Endothelial cell (in vitro differentiated cells): ENCODE measurements around the gene SYCE3. TPM values are rescaled to one million over a fixed set of nuclear protein-coding genes. Genes with fewer than 3 reads are reported as not detected.

Source experiments
- DNase-seq: peaks from one replicate; pipeline ENCODE4 v3.0.0; 2021; ENCODE audit warnings: low spot score
- H3K27ac Mint-ChIP-seq: one replicate; pipeline ENCODE4 v1.8.0; 2021; ENCODE audit warnings: mixed read lengths, inconsistent platforms; ENCODE audit not compliant: unreplicated experiment
- H3K27me3 Mint-ChIP-seq: one replicate; pipeline ENCODE4 v1.8.0; 2021; ENCODE audit warnings: mild to moderate bottlenecking, moderate library complexity, mixed read lengths, inconsistent platforms; ENCODE audit not compliant: unreplicated experiment
- H3K36me3 Mint-ChIP-seq: one replicate; pipeline ENCODE4 v1.8.0; 2021; ENCODE audit warnings: mild to moderate bottlenecking, low read depth, mixed read lengths, inconsistent platforms; ENCODE audit not compliant: unreplicated experiment
- H3K4me1 Mint-ChIP-seq: one replicate; pipeline ENCODE4 v1.8.0; 2021; ENCODE audit warnings: mild to moderate bottlenecking, mixed read lengths, inconsistent platforms; ENCODE audit not compliant: unreplicated experiment
- H3K4me3 Mint-ChIP-seq: one replicate; pipeline ENCODE4 v1.8.0; 2021; ENCODE audit warnings: mild to moderate bottlenecking, mixed read lengths, inconsistent platforms; ENCODE audit not compliant: unreplicated experiment
- H3K9me3 Mint-ChIP-seq: one replicate; pipeline ENCODE4 v1.8.0; 2021; ENCODE audit warnings: mixed read lengths, inconsistent platforms; ENCODE audit not compliant: unreplicated experiment
- CTCF ChIP-seq: fragments of 200-600 bp; sonication (generic); IDR thresholded peaks from one replicate; pipeline ENCODE4 v1.5.0; 2021; ENCODE audit warnings: antibody characterized with exemption; ENCODE audit not compliant: unreplicated experiment
- total RNA-seq: library from RNA; stranded (reverse); fragmentation: NEBNext Ultra II Directional; extraction: Animal tissue kit (Norgen Biotek cat#: 25700); gene quantifications from one replicate; pipeline ENCODE4 v1.2.1, GENCODE V29; 2021; ENCODE audit not compliant: unreplicated experiment

Gene SYCE3
- total RNA-seq, 1 donor from 2014 or later: not detected

DNA sequence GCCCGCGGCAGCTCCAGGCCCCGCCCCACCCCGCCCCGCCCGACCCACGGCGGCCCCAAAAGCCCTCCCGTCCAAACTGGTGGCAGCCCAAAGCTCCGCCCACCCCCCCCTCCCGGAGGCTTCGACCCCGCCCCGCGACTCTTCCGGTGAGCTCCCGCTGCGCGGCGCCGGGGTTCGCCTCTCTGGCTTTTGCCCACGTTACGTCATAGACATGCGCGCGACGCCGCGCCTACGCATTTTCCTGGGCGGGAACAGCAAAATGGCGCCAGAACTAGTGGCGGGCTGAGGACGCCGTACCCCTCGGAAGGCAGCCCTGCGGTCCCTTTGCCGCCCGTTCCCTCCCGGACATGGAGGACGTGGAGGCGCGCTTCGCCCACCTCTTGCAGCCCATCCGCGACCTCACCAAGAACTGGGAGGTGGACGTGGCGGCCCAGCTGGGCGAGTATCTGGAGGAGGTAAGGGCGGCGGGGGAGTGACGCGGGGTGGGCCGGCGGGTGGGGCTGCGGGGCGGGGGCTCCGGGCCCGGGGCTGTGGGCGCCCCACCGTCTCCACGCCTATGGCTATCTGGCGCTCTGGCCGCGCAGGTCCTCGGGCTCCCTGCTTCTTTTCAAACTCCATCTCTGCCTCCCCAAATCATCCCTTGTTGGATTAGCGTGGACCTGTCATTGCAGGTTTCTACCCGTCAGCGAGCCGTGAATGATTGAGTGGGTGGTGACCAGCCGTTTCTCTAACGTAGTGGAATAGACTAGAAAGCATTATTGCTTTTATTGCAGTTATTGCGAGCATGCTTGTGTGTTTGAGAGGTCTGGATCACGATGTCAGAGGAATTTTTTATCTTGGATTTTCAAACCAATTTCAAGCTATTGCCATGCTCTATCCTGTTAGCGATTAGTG, 54.5 kb downstream of the SYCE3 start, which contains the start of gene NCAPH2:
NCAPH2 (plus strand) TSS at position 234 of the 894 bp plus-strand sequence; CDS start at position 348, 114 bp downstream.
- Mint-ChIP-seq H3K27me3 (peaks cover 7% of the 10 kb centered on the region), H3K36me3 (no peaks in the 10 kb centered on the region), H3K9me3 (no peaks in the 10 kb centered on the region), H3K27ac (peak within 1 kb of the TSS; percentile 84), H3K4me1 (peaks cover 20% of the 10 kb centered on the region), H3K4me3 (peak within 1 kb of the TSS; percentile 95)
- no peak for TF ChIP-seq CTCF
- peak; percentile 96 for DNase-seq

DNA sequence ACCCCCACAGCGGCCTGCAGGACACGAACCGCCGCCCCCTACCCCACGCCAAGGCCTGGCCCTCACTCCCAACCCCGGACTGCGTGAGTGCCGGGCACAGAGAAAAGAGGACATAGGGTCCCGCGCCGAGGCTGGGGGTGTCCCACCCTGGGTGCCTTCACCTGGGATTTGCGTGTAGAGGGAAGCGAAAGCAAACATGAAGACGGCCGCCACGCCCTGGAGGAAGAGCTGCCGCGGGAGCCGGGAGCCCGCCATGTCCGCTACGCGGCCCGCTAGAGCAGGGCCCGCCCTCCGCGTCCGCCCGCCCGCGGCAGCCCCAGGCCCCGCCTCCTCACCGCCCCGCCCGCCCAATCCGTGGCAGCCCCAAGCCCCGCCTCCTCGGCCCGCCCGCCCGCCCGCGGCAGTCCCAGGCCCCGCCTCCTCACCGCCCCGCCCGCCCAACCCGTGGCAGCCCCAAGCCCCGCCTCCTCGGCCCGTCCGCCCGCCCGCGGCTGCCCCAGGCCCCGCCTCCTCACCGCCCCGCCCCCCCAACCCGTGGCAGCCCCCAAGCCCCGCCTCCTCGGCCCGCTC, 55.2 kb downstream of the SYCE3 start, which contains the start of gene LMF2:
LMF2 (minus strand) TSS at position 282 of the 570 bp plus-strand sequence; CDS start at position 255, 27 bp downstream.
- TF ChIP-seq CTCF: no peak

GRCh38 chr22:50506611-50507420, 55.9 kb downstream of the SYCE3 start:
- Mint-ChIP-seq H3K27me3 (peaks cover 7% of the 10 kb centered on the region), H3K9me3 (no peaks in the 10 kb centered on the region), H3K4me1 (peaks cover 16% of the 10 kb centered on the region), H3K4me3 (peak overlapping the region; percentile 95), H3K27ac (peak overlapping the region; percentile 30), H3K36me3 (no peaks in the 10 kb centered on the region)
- TF ChIP-seq CTCF: no peak
- no peak for DNase-seq

More for the DNA sequence above, 55.2 kb downstream of the SYCE3 start, which contains the start of gene LMF2:
- peak within 1 kb of the TSS; percentile 84 for H3K27ac Mint-ChIP-seq
- peak; percentile 96 for DNase-seq
- H3K9me3 Mint-ChIP-seq: no peaks in the 10 kb centered on the region
- H3K4me1 Mint-ChIP-seq: peaks cover 20% of the 10 kb centered on the region
- peak within 1 kb of the TSS; percentile 95 for H3K4me3 Mint-ChIP-seq
- H3K36me3 Mint-ChIP-seq: no peaks in the 10 kb centered on the region
- H3K27me3 Mint-ChIP-seq: peaks cover 7% of the 10 kb centered on the region

GRCh38 chr22:50505776-50506610, 56.7 kb downstream of the SYCE3 start:
- H3K27ac Mint-ChIP-seq: no peak overlapping the region
- TF ChIP-seq CTCF: no peak
- H3K4me1 Mint-ChIP-seq: peaks cover 16% of the 10 kb centered on the region
- DNase-seq: no peak
- H3K36me3 Mint-ChIP-seq: no peaks in the 10 kb centered on the region
- H3K27me3 Mint-ChIP-seq: peaks cover 7% of the 10 kb centered on the region
- H3K9me3 Mint-ChIP-seq: no peaks in the 10 kb centered on the region
- no peak overlapping the region for H3K4me3 Mint-ChIP-seq
